Measurements from ENCODE around the gene RIMS4.

GRCh38 chr20:44856856-44857448 is 46.6 kb upstream of the RIMS4 start:
- TF ChIP-seq ARNT (IDR thresholded peaks at IDR 0.05): no peak
- no peak for TF ChIP-seq ZNF775 (CRISPR knock-in tag; IDR thresholded peaks at IDR 0.05; ENCODE audit: borderline replicate concordance)
- TF ChIP-seq, protein P1, sequence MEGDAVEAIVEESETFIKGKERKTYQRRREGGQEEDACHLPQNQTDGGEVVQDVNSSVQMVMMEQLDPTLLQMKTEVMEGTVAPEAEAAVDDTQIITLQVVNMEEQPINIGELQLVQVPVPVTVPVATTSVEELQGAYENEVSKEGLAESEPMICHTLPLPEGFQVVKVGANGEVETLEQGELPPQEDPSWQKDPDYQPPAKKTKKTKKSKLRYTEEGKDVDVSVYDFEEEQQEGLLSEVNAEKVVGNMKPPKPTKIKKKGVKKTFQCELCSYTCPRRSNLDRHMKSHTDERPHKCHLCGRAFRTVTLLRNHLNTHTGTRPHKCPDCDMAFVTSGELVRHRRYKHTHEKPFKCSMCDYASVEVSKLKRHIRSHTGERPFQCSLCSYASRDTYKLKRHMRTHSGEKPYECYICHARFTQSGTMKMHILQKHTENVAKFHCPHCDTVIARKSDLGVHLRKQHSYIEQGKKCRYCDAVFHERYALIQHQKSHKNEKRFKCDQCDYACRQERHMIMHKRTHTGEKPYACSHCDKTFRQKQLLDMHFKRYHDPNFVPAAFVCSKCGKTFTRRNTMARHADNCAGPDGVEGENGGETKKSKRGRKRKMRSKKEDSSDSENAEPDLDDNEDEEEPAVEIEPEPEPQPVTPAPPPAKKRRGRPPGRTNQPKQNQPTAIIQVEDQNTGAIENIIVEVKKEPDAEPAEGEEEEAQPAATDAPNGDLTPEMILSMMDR (CRISPR knock-in tag; IDR thresholded peaks at IDR 0.05): no peak
- no peak for TF ChIP-seq ZNF652 (CRISPR knock-in tag; IDR thresholded peaks at IDR 0.05; ENCODE audit: borderline replicate concordance, low read depth)
- no peak for TF ChIP-seq GABPA (IDR thresholded peaks at IDR 0.05; ENCODE audit: low read depth, low read length)
- TF ChIP-seq GABPA (CRISPR knock-in tag; IDR thresholded peaks at IDR 0.05; ENCODE audit: low read depth): no peak
- TF ChIP-seq TCF7 (IDR thresholded peaks at IDR 0.05; ENCODE audit: low read depth): no peak
- TF ChIP-seq PTBP1 (IDR thresholded peaks at IDR 0.05; ENCODE audit: low read depth, low read length, poor library complexity, severe bottlenecking): no peak
- no peak for TF ChIP-seq PLRG1 (conservative IDR thresholded peaks at IDR 0.05)
- TF ChIP-seq, protein P2, sequence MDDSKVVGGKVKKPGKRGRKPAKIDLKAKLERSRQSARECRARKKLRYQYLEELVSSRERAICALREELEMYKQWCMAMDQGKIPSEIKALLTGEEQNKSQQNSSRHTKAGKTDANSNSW (CRISPR knock-in tag; IDR thresholded peaks at IDR 0.05; ENCODE audit: borderline replicate concordance): no peak
- no peak for TF ChIP-seq MYC (CRISPR knock-in tag; IDR thresholded peaks at IDR 0.05; ENCODE audit: borderline replicate concordance)
- no peak for TF ChIP-seq THAP11 (CRISPR knock-in tag; IDR thresholded peaks at IDR 0.05)
- TF ChIP-seq ZNF282 (IDR thresholded peaks at IDR 0.05; ENCODE audit: partially characterized antibody): no peak
- no peak for TF ChIP-seq ZNF839 (CRISPR knock-in tag; IDR thresholded peaks at IDR 0.05; ENCODE audit: borderline replicate concordance)
